Heart left ventricle (tissue), 16 donors: Measurements from ENCODE around the gene STYX. TPM values are rescaled to one million over a fixed set of nuclear protein-coding genes. Genes with fewer than 3 reads are reported as not detected.
A peak's percentile ranks its signal among the peaks of the same experiment; 100 is the strongest.

Experiments used
- ATAC-seq, 4 donors: fragments of 200-7000 bp; cut with Tn5 transposase; one replicate each; pipeline ENCODE4 v1.9.1; 2020 to 2022; ENCODE audit warnings: moderate library complexity in 4 of 4, mild to moderate bottlenecking in 3 of 4, moderate number of reproducible peaks in 1 of 4
- DNase-seq, 5 donors: peaks; one replicate each; pipeline ENCODE4 v3.0.0-alpha.2; 2020
- H3K27ac ChIP-seq, 12 donors: fragments of 200-600 bp; sonication (generic) in 4 of 12; one replicate each; pipeline versions ENCODE4 v1.5.0 to v1.8.0; 2016 to 2022; ENCODE audit warnings: mild to moderate bottlenecking in 2 of 12
- H3K27me3 ChIP-seq, 9 donors: fragments of 200-600 bp; sonication (generic) in 2 of 9; one replicate each; pipeline versions ENCODE4 v1.5.1 to v1.8.0; 2016 to 2022; ENCODE audit warnings: mild to moderate bottlenecking in 3 of 9
- H3K36me3 ChIP-seq, 9 donors: fragments of 200-600 bp; sonication (generic) in 2 of 9; one replicate each; pipeline versions ENCODE4 v1.5.0 to v1.8.0; 2018 to 2022; ENCODE audit warnings: mild to moderate bottlenecking in 2 of 9
- H3K4me1 ChIP-seq, 12 donors: fragments of 200-600 bp; sonication (generic) in 4 of 12; one replicate each; pipeline versions ENCODE4 v1.5.0 to v1.8.0; 2016 to 2022; ENCODE audit warnings: mild to moderate bottlenecking in 3 of 12
- H3K4me3 ChIP-seq, 12 donors: fragments of 200-600 bp; sonication (generic) in 4 of 12; one replicate each; pipeline versions ENCODE4 v1.5.0 to v1.8.0; 2017 to 2022; ENCODE audit warnings: mild to moderate bottlenecking in 9 of 12, moderate library complexity in 4 of 12
- H3K9me3 ChIP-seq, 12 donors: fragments of 200-600 bp; sonication (generic) in 4 of 12; one replicate each; pipeline versions ENCODE4 v1.5.0 to v1.8.0; 2016 to 2022; ENCODE audit warnings: mild to moderate bottlenecking in 1 of 12
- POLR2A ChIP-seq, 2 donors: fragments of 450-650 bp; IDR thresholded peaks; one replicate each; pipeline ENCODE4 v1.6.1; 2017; ENCODE audit warnings: antibody characterized with exemption in 2 of 2, mild to moderate bottlenecking in 2 of 2, moderate library complexity in 2 of 2
- WGBS, 4 donors: extraction: QIAGEN DNeasy Blood & Tissue Kit in 2 of 4; methylation state at CpG; one replicate each; pipeline versions ENCODE4 v1.1.5 to v1.1.7; 2013 to 2018; 5-methylcytosine and 5-hydroxymethylcytosine counted together
- intact Hi-C, 10 donors: fragments of 100-400 bp; cut with DNase I; formaldehyde crosslinking; loops; one replicate each; pipeline versions ENCODE4 v1.11.1 to v1.14.2; 2022
- polyA plus RNA-seq, 2 donors: library from polyadenylated mRNA; stranded (reverse); fragments of 200-250 nt; gene quantifications; one replicate each; pipeline ENCODE4 v1.2.3, GENCODE V29; 2013
- total RNA-seq, 9 donors: library from RNA; depleted of rRNA in 2 of 9; stranded (reverse); fragments of >200 nt in 2 of 9; fragmentation: NEBNext Ultra II Directional in 3 of 9; extraction: Animal tissue kit (Norgen Biotek cat#: 25700) in 3 of 9; gene quantifications; one replicate each; pipeline versions ENCODE4 v1.1.0 to v1.2.4, GENCODE V29; 2016 to 2023
- TF ChIP-seq, protein P1 (sequence below), 12 donors: fragments of 200-600 bp; sonication (generic) in 4 of 12; IDR thresholded peaks; one replicate each; pipeline versions ENCODE4 v1.5.0 to v1.8.0; 2018 to 2022; ENCODE audit warnings: antibody characterized with exemption in 12 of 12, mild to moderate bottlenecking in 5 of 12
- donor health status: ischemic (EF 13 %, LVEDD 7.1; RV severe dilation, severe dysfunction).
- donor health status: healthy with polysubstance abuse.
- donor health status: DM: no; HTN: yes; CAD: no.
- donor health status: DM: no; HTN: no; CAD: no.
- donor health status: ischemic (EF 25% LVEDD 6.9; RV normal size, moderate dysfunction).
- donor health status: ischemic (EF 25% LVEDD 5.7; RV mildly dilated, moderate dysfunction).
- donor health status: healthy.
- donor health status: DM: yes; HTN: yes; CAD: no.
- donor health status: ischemic (EF 35%, LVEDD 5.7; RV mildly dilated, moderate dysfunction).
- donor health status: nonischemic (EF 11% LVEDD 7.7; RV severe dilation, severe dysfunction).
- donor health status: DM: yes; HTN: yes; CAD: no.
- donor health status: PGD.
- donor health status: ischemic (EF 29% LVEDD 5.4; RV normal size, mild dysfunction).
- donor health status: nonischemic (EF 23%, LVEDD 6.1; RV moderate dilation, normal function).

Gene STYX
- total and polyA plus RNA-seq, 11 donors, result 3.5 to 16.5 (median 12.7) TPM

DNA sequence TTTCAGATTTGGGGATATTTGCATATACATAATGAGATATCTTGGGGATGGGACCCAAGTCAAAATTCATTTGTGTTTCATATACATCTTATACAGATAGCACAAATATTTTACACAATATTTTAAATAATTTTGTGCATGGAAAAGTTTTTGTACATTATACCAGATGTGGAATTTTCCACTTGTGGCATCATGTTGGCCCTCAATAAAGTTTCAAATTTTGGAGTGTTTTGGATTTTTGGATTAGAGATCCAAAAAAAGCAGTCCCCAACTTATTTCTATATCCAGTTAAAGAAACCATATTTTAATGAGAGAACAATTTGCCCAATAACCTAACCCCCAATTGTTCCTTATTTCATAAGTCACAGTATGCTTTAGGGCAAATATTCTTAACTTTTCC is 56.9 kb downstream of the STYX start:
- H3K4me1 ChIP-seq, result peaks cover 0 to 25% (median 10%) of the 10 kb centered on the region in 12 donors
- TF ChIP-seq, protein P1, sequence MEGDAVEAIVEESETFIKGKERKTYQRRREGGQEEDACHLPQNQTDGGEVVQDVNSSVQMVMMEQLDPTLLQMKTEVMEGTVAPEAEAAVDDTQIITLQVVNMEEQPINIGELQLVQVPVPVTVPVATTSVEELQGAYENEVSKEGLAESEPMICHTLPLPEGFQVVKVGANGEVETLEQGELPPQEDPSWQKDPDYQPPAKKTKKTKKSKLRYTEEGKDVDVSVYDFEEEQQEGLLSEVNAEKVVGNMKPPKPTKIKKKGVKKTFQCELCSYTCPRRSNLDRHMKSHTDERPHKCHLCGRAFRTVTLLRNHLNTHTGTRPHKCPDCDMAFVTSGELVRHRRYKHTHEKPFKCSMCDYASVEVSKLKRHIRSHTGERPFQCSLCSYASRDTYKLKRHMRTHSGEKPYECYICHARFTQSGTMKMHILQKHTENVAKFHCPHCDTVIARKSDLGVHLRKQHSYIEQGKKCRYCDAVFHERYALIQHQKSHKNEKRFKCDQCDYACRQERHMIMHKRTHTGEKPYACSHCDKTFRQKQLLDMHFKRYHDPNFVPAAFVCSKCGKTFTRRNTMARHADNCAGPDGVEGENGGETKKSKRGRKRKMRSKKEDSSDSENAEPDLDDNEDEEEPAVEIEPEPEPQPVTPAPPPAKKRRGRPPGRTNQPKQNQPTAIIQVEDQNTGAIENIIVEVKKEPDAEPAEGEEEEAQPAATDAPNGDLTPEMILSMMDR (IDR thresholded peaks at IDR 0.05), result no peak
- TF ChIP-seq POLR2A (IDR thresholded peaks at IDR 0.05), result no peak
- H3K27me3 ChIP-seq, result no peaks in the 10 kb centered on the region
- no peak overlapping the region for H3K4me3 ChIP-seq
- DNase-seq (no peak), ATAC-seq (no peak)
- no peaks in the 10 kb centered on the region for H3K9me3 ChIP-seq
- intact Hi-C loops, result no loop called here
- H3K27ac ChIP-seq, result no peak overlapping the region
- peaks cover 0 to 17% (median 6%) of the 10 kb centered on the region in 9 donors for H3K36me3 ChIP-seq

GRCh38 chr14:52789118-52789517 is 59.2 kb downstream of the STYX start:
- intact Hi-C loops, result no loop called here
- Histone ChIP-seq H3K4me3 (peak overlapping the region in 1 of 12 donors; percentile 72), H3K4me1 (peaks cover 0 to 30% (median 12%) of the 10 kb centered on the region in 12 donors), H3K27me3 (no peaks in the 10 kb centered on the region), H3K9me3 (no peaks in the 10 kb centered on the region), H3K36me3 (peaks cover 0 to 5% (median 0%) of the 10 kb centered on the region in 9 donors), H3K27ac (no peak overlapping the region)
- ATAC-seq (no peak), DNase-seq (no peak)
- 88 to 97% (median 91%) methylated on average over 2 of the region's 2 CpGs for WGBS, 4 donors
- TF ChIP-seq POLR2A (IDR thresholded peaks at IDR 0.05), result no peak
- TF ChIP-seq, protein P1 (IDR thresholded peaks at IDR 0.05), result no peak

DNA sequence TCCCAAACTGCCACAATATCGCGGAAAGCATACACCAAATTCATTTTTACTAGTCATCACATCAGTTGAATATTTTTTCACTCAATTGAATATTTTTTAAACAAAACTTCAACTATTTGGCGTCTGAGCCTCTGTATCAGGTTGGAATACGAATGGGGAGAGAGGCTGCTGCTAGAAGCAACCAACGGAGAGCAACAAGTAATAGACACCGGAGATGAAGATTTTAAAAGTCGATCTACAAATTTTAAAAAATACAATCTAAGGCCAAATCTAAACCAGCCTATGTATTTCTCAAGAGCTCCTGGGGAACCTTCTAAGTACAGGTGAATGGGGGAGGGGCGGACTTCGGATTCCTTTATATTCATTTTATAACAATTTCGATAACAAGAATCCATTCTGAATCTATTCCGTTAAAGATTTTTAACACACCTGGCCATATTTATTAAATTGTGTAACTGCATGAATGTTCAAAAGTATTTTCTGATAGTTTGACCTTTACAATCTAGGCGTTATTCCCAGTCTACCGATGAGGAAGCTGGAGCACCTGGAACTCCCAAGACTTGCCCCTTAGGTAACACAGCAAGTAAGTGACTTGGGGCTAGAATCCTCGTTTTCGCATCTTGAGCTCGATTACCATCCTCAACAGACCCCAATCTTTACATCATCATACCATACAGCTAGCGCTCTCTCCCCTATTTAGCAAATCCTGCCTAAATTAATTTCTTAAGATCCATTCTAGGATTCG is 60.2 kb downstream of the STYX start:
- peak overlapping the region in 11 of 12 donors; percentile 52 to 82 (median 70) for H3K4me3 ChIP-seq
- TF ChIP-seq, protein P1 (IDR thresholded peaks at IDR 0.05), result no peak
- TF ChIP-seq POLR2A (IDR thresholded peaks at IDR 0.05), result no peak
- ATAC-seq (no peak), DNase-seq (no peak)
- H3K9me3 ChIP-seq, result no peaks in the 10 kb centered on the region
- H3K36me3 ChIP-seq, result peaks cover 0 to 5% (median 0%) of the 10 kb centered on the region in 9 donors
- peak overlapping the region in 6 of 12 donors; percentile 84 to 90 (median 90) for H3K27ac ChIP-seq
- H3K4me1 ChIP-seq, result peaks cover 0 to 30% (median 12%) of the 10 kb centered on the region in 12 donors
- 57 to 67% (median 65%) methylated on average over 18 of the region's 18 CpGs for WGBS, 4 donors
- H3K27me3 ChIP-seq, result no peaks in the 10 kb centered on the region
- intact Hi-C loops, result loop anchor here in 1 of 10 donors (5.0 kb wide), 1 partner anchor 238 kb away; the partner anchor contains the start of genes GPR137C and TXNDC16

DNA sequence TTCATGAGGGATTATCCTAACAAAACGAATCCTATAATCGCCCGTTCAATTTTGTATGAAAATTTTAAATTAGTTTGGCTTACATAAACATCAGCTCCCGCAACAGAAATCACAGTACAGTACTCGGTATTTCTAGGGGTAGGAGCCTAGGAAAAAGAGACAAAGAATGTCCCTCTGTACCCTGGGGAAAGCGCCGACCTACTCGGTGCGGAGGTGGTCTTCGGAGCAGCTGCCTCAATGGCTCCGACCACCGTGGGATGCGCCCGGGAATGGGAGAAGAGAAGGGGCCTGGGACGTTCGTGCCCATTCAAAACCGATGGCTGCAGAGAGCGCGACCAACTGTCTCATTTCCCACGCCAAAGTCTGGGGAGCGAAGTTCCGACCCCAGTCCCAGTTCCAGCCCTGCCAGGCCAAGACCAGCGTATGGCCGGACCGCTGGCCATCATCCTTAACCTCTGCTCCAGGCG is 60.8 kb downstream of the STYX start:
- intact Hi-C loops, result loop anchor here in 1 of 10 donors (5.0 kb wide), 1 partner anchor 238 kb away; the partner anchor contains the start of genes GPR137C and TXNDC16

More for the DNA sequence above, 60.8 kb downstream of the STYX start:
- TF ChIP-seq, protein P1 (IDR thresholded peaks at IDR 0.05), result no peak
- TF ChIP-seq POLR2A (IDR thresholded peaks at IDR 0.05), result no peak
- Histone ChIP-seq H3K27me3 (no peaks in the 10 kb centered on the region), H3K36me3 (peaks cover 0 to 5% (median 0%) of the 10 kb centered on the region in 9 donors), H3K4me1 (peaks cover 0 to 30% (median 12%) of the 10 kb centered on the region in 12 donors), H3K4me3 (peak overlapping the region; percentile 52 to 82 (median 70)), H3K27ac (peak overlapping the region; percentile 58 to 91 (median 87)), H3K9me3 (no peaks in the 10 kb centered on the region)
- peak in 1 of 4 donors; percentile 48 for ATAC-seq
- WGBS, 4 donors, result 2 to 4% (median 3%) methylated on average over 17 to 26 of the region's 26 CpGs
- no peak for DNase-seq
